PC-3 (cell line): ENCODE measurements around the gene BMPER.

Experiments used
- EZH2phosphoT487 ChIP-seq: fragments of 300-600 bp; sonication (generic); IDR thresholded peaks from 2 replicates; pipeline ENCODE4 v1.6.1; 2018; ENCODE audit warnings: mild to moderate bottlenecking, antibody characterized with exemption, low read length, borderline replicate concordance
- TF ChIP-seq, protein P1 (sequence below): fragments of 300-600 bp; sonication (generic); conservative IDR thresholded peaks from 2 replicates; pipeline ENCODE4 v1.5.1; 2017; ENCODE audit warnings: antibody characterized with exemption, low read depth, mild to moderate bottlenecking, low read length

- TF ChIP-seq, protein P1, sequence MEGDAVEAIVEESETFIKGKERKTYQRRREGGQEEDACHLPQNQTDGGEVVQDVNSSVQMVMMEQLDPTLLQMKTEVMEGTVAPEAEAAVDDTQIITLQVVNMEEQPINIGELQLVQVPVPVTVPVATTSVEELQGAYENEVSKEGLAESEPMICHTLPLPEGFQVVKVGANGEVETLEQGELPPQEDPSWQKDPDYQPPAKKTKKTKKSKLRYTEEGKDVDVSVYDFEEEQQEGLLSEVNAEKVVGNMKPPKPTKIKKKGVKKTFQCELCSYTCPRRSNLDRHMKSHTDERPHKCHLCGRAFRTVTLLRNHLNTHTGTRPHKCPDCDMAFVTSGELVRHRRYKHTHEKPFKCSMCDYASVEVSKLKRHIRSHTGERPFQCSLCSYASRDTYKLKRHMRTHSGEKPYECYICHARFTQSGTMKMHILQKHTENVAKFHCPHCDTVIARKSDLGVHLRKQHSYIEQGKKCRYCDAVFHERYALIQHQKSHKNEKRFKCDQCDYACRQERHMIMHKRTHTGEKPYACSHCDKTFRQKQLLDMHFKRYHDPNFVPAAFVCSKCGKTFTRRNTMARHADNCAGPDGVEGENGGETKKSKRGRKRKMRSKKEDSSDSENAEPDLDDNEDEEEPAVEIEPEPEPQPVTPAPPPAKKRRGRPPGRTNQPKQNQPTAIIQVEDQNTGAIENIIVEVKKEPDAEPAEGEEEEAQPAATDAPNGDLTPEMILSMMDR, result no peak
- no peak for TF ChIP-seq EZH2phosphoT487
Measured at GRCh38 chr7:33965183-33965744, 59.9 kb downstream of the BMPER start.
